Measurements from ENCODE around the gene ZNF83.

ZNF83 gene

GRCh38 chr19:52566588-52566987 lies 71.6 kb downstream of the ZNF83 start:
- DNase-seq: no peak

DNA sequence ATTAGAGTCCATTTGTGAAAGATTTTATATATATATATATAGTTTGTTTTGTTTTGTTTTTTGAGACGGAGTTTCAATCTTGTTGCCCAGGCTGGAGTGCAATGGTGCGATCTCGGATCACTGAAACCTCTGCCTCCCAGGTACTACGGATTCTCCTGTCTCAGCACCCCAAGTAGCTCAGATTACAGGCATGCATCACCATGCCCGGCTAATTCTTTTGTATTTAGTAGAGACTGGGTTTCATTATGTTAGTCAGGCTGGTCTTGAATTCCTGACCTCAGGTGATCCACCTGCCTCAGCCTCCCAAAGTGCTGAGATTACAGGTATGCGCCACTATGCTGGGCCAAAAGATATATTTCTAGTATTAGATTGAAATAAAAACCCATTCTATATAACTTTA lies 72.0 kb downstream of the ZNF83 start:
- DNase-seq: no peak

All from activated effector memory CD4-positive, alpha-beta T cell treated with Interleukin-2 at 50 U/mL for 16 hours (primary cell).